HepG2 (cell line): Measurements from ENCODE around the gene NOTUM. TPM values are rescaled to one million over a fixed set of nuclear protein-coding genes. Genes with fewer than 3 reads are reported as not detected.

Source experiments
- CBFB ChIP-seq: sonication (generic); formaldehyde crosslinking; IDR thresholded peaks from 2 replicates; pipeline ENCODE4 v1.4.0; 2020; ENCODE audit warnings: missing genetic modification reagents
- CHCHD3 ChIP-seq: sonication (generic); formaldehyde crosslinking; IDR thresholded peaks from 2 replicates; pipeline ENCODE4 v1.8.0; 2022; ENCODE audit warnings: mild to moderate bottlenecking, missing genetic modification reagents, moderate library complexity
- EZH2 ChIP-seq: conservative IDR thresholded peaks from 2 replicates; pipeline ENCODE4 v1.6.1; 2012; ENCODE audit warnings: mild to moderate bottlenecking, low read depth, low read length, moderate library complexity
- IKZF4 ChIP-seq: sonication (generic); formaldehyde crosslinking; IDR thresholded peaks from 2 replicates; pipeline ENCODE4 v1.5.1; 2020; ENCODE audit warnings: borderline replicate concordance, mild to moderate bottlenecking, low read depth, missing genetic modification reagents; ENCODE audit errors: not compliant biosample characterization
- KLF13 ChIP-seq: sonication (generic); formaldehyde crosslinking; IDR thresholded peaks from 2 replicates; pipeline ENCODE4 v1.4.0; 2020; ENCODE audit warnings: mild to moderate bottlenecking, missing genetic modification reagents
- MEIS2 ChIP-seq: sonication (generic); formaldehyde crosslinking; IDR thresholded peaks from 2 replicates; pipeline ENCODE4 v1.9.0; 2021; ENCODE audit warnings: mild to moderate bottlenecking, missing genetic modification reagents
- POGZ ChIP-seq: sonication (generic); formaldehyde crosslinking; IDR thresholded peaks from 2 replicates; pipeline ENCODE4 v1.4.0; 2020; ENCODE audit warnings: mild to moderate bottlenecking, missing genetic modification reagents
- POLR2AphosphoS5 ChIP-seq: IDR thresholded peaks from 2 replicates; pipeline ENCODE4 v1.6.1; 2012; ENCODE audit warnings: low read depth, low read length
- POLR2G ChIP-seq: fragments of 200-400 bp; formaldehyde crosslinking; IDR thresholded peaks from 2 replicates; pipeline ENCODE4 v1.6.1; 2018; ENCODE audit warnings: mild to moderate bottlenecking, low read depth, low read length, moderate library complexity
- PPARG ChIP-seq: conservative IDR thresholded peaks from 2 replicates; pipeline ENCODE4 v1.6.1; 2016; ENCODE audit warnings: missing biosample characterization, missing genetic modification reagents
- RARG ChIP-seq: sonication (generic); formaldehyde crosslinking; IDR thresholded peaks from 2 replicates; pipeline ENCODE4 v1.4.0; 2020; ENCODE audit warnings: low read depth, mild to moderate bottlenecking, missing genetic modification reagents
- RORA ChIP-seq: sonication (generic); formaldehyde crosslinking; IDR thresholded peaks from 2 replicates; pipeline ENCODE4 v1.5.0; 2020; ENCODE audit warnings: mild to moderate bottlenecking, missing genetic modification reagents, moderate library complexity
- SMAD3 ChIP-seq: sonication (generic); formaldehyde crosslinking; IDR thresholded peaks from 2 replicates; pipeline ENCODE4 v1.4.0; 2020; ENCODE audit warnings: missing genetic modification reagents
- SRSF1 ChIP-seq: fragments of 200-400 bp; formaldehyde crosslinking; optimal IDR thresholded peaks from 2 replicates; pipeline ENCODE3; 2017; ENCODE audit warnings: mild to moderate bottlenecking, low read depth, low read length, moderate library complexity
- TAF1 ChIP-seq: sonication (generic); formaldehyde crosslinking; IDR thresholded peaks from 2 replicates; pipeline ENCODE4 v1.4.0; 2020; ENCODE audit warnings: missing genetic modification reagents
- TBX2 ChIP-seq: sonication (generic); formaldehyde crosslinking; IDR thresholded peaks from 2 replicates; pipeline ENCODE4 v1.5.0; 2020; ENCODE audit warnings: missing genetic modification reagents, mild to moderate bottlenecking, borderline replicate concordance
- TOE1 ChIP-seq: sonication (generic); formaldehyde crosslinking; IDR thresholded peaks from 2 replicates; pipeline ENCODE4 v1.4.0; 2020; ENCODE audit warnings: mild to moderate bottlenecking, missing genetic modification reagents
- ZBTB7B ChIP-seq: sonication (generic); formaldehyde crosslinking; IDR thresholded peaks from 2 replicates; pipeline ENCODE4 v1.4.0; 2020; ENCODE audit warnings: missing genetic modification reagents
- ZC3H13 ChIP-seq: sonication (generic); formaldehyde crosslinking; IDR thresholded peaks from 2 replicates; pipeline ENCODE4 v1.8.1; 2023; ENCODE audit warnings: mild to moderate bottlenecking, missing genetic modification reagents, moderate library complexity
- ZC3H4 ChIP-seq: sonication (generic); formaldehyde crosslinking; IDR thresholded peaks from 2 replicates; pipeline ENCODE4 v1.4.0; 2020; ENCODE audit warnings: missing genetic modification reagents, borderline replicate concordance
- ZMYM3 ChIP-seq: sonication (generic); formaldehyde crosslinking; IDR thresholded peaks from 2 replicates; pipeline ENCODE4 v1.5.1; 2020; ENCODE audit warnings: mild to moderate bottlenecking, missing genetic modification reagents
- ZNF138 ChIP-seq: sonication (generic); formaldehyde crosslinking; IDR thresholded peaks from 2 replicates; pipeline ENCODE4 v1.5.0; 2020; ENCODE audit warnings: mild to moderate bottlenecking, low read depth, missing genetic modification reagents
- ZNF317 ChIP-seq: sonication (generic); formaldehyde crosslinking; IDR thresholded peaks from 2 replicates; pipeline ENCODE4 v1.5.0; 2020; ENCODE audit warnings: mild to moderate bottlenecking, missing genetic modification reagents
- ZNF660 ChIP-seq: sonication (generic); formaldehyde crosslinking; IDR thresholded peaks from 2 replicates; pipeline ENCODE4 v1.5.1; 2020; ENCODE audit warnings: mild to moderate bottlenecking, low read depth, missing genetic modification reagents, borderline replicate concordance
- ZNF766 ChIP-seq: sonication (generic); formaldehyde crosslinking; IDR thresholded peaks from 2 replicates; pipeline ENCODE4 v1.5.0; 2020; ENCODE audit warnings: missing genetic modification reagents, borderline replicate concordance
- ZNF772 ChIP-seq: sonication (generic); formaldehyde crosslinking; IDR thresholded peaks from 2 replicates; pipeline ENCODE4 v1.5.0; 2020; ENCODE audit warnings: mild to moderate bottlenecking, missing genetic modification reagents
- ZNF780A ChIP-seq: sonication (generic); formaldehyde crosslinking; IDR thresholded peaks from 2 replicates; pipeline ENCODE4 v1.8.0; 2022; ENCODE audit warnings: mild to moderate bottlenecking, missing genetic modification reagents, moderate library complexity
- ZNF841 ChIP-seq: sonication (generic); formaldehyde crosslinking; IDR thresholded peaks from 2 replicates; pipeline ENCODE4 v1.8.1; 2023; ENCODE audit warnings: missing genetic modification reagents, borderline replicate concordance
- ZNF850 ChIP-seq: sonication (generic); formaldehyde crosslinking; conservative IDR thresholded peaks from 2 replicates; pipeline ENCODE4 v1.9.0; 2021; ENCODE audit warnings: mild to moderate bottlenecking, missing genetic modification reagents
- polyA plus RNA-seq, 8 experiments: library from polyadenylated mRNA; depleted of rRNA in 3 of 8; stranded (reverse) in 7 of 8; unstranded in 1 of 8; fragments of >200 nt; fragmentation: Illumina TruSeq in 4 of 8; extraction: Trizol in 4 of 8; gene quantifications; 2 replicates each; pipeline versions ENCODE4 v1.2.1 to v1.2.3, GENCODE V29; 2011 to 2016; ENCODE audit warnings: low read depth in 4 of 8, missing spikeins in 1 of 8, mixed read lengths in 1 of 8; ENCODE audit not compliant: insufficient read depth in 1 of 8
- total RNA-seq, 5 experiments: library from RNA; depleted of rRNA; stranded (reverse); fragments of >200 nt; fragmentation: Illumina TruSeq; extraction: Trizol; gene quantifications; 2 replicates each; pipeline ENCODE4 v1.2.3, GENCODE V29; 2016; ENCODE audit warnings: low read depth in 1 of 5
- TF ChIP-seq, protein P1 (sequence below): sonication (generic); formaldehyde crosslinking; IDR thresholded peaks from 2 replicates; pipeline ENCODE4 v1.4.0; 2020; ENCODE audit warnings: missing genetic modification reagents

Gene NOTUM
- total and polyA plus RNA-seq, 2 of the 13 experiments (the other 11 are each of a cell fraction or from before 2014, with no cell fraction given) = 150 to 160 TPM

DNA sequence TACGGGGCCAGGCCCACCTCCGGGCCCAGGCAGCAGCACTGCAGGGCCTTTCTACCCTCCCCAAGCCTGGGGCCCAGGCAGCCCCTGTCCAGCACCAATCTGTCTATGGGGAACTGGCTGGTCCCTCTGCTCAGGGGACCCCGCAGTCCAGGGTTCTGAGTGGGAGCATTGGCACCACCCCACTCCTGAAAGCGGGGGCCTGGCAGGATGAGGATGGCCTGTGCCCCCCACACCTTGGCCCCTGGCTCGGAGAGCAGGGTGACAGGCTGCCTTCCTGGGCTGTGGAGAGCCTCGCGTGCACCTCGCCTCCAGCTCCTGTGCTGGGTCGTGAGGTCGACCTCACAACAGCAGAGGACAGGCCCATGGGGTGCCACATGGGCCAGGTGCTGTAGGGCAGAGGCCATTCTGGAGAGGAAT is 57.6 kb downstream of the NOTUM start (continued):
- TF ChIP-seq ZNF772 (CRISPR knock-in tag) = no peak
- no peak for TF ChIP-seq PPARG
- no peak for TF ChIP-seq TBX2
- TF ChIP-seq ZC3H4 (CRISPR knock-in tag) = no peak
- TF ChIP-seq ZNF138 = no peak
- TF ChIP-seq ZNF317 (CRISPR knock-in tag) = no peak
- TF ChIP-seq ZNF780A (CRISPR knock-in tag) = no peak
- no peak for TF ChIP-seq EZH2
- TF ChIP-seq ZBTB7B = no peak
- TF ChIP-seq TOE1 (CRISPR knock-in tag) = no peak
- TF ChIP-seq SMAD3 (CRISPR knock-in tag) = no peak
- TF ChIP-seq, protein P1, sequence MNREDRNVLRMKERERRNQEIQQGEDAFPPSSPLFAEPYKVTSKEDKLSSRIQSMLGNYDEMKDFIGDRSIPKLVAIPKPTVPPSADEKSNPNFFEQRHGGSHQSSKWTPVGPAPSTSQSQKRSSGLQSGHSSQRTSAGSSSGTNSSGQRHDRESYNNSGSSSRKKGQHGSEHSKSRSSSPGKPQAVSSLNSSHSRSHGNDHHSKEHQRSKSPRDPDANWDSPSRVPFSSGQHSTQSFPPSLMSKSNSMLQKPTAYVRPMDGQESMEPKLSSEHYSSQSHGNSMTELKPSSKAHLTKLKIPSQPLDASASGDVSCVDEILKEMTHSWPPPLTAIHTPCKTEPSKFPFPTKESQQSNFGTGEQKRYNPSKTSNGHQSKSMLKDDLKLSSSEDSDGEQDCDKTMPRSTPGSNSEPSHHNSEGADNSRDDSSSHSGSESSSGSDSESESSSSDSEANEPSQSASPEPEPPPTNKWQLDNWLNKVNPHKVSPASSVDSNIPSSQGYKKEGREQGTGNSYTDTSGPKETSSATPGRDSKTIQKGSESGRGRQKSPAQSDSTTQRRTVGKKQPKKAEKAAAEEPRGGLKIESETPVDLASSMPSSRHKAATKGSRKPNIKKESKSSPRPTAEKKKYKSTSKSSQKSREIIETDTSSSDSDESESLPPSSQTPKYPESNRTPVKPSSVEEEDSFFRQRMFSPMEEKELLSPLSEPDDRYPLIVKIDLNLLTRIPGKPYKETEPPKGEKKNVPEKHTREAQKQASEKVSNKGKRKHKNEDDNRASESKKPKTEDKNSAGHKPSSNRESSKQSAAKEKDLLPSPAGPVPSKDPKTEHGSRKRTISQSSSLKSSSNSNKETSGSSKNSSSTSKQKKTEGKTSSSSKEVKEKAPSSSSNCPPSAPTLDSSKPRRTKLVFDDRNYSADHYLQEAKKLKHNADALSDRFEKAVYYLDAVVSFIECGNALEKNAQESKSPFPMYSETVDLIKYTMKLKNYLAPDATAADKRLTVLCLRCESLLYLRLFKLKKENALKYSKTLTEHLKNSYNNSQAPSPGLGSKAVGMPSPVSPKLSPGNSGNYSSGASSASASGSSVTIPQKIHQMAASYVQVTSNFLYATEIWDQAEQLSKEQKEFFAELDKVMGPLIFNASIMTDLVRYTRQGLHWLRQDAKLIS (CRISPR knock-in tag) = no peak
- TF ChIP-seq IKZF4 = no peak
- no peak for TF ChIP-seq CHCHD3
- no peak for TF ChIP-seq ZMYM3 (CRISPR knock-in tag)
- TF ChIP-seq SRSF1 = peak; percentile 19
- peak; percentile 83 for TF ChIP-seq ZC3H13 (CRISPR knock-in tag)
- no peak for TF ChIP-seq CBFB (CRISPR knock-in tag)
- no peak for TF ChIP-seq ZNF766 (CRISPR knock-in tag)
- TF ChIP-seq MEIS2 (CRISPR knock-in tag) = no peak
- TF ChIP-seq ZNF660 (CRISPR knock-in tag) = no peak
- TF ChIP-seq POGZ (CRISPR knock-in tag) = no peak
- no peak for TF ChIP-seq POLR2G
- TF ChIP-seq POLR2AphosphoS5 = peak; percentile 15; the same call in 1 of the 2 replicates
- no peak for TF ChIP-seq TAF1 (CRISPR knock-in tag)
- no peak for TF ChIP-seq ZNF850 (CRISPR knock-in tag)
- no peak for TF ChIP-seq KLF13 (CRISPR knock-in tag)
- TF ChIP-seq RORA = no peak
- TF ChIP-seq ZNF841 = no peak
- no peak for TF ChIP-seq RARG (CRISPR knock-in tag)
